Measurements from ENCODE around the gene PIP5KL1.

The PIP5KL1 gene

GRCh38 chr9:127930231-127931091 lies at the start of gene PIP5KL1:
TSS of gene PIP5KL1 (minus strand) at chr9:127930777. CDS start at chr9:127930752, 25 bp downstream.
- DNase-seq, result peak; percentile 69

GRCh38 chr9:127980060-127980705 lies 49.6 kb upstream of the PIP5KL1 start:
- no peak for DNase-seq

GRCh38 chr9:127979333-127980059 lies 48.9 kb upstream of the PIP5KL1 start:
- DNase-seq, result no peak

- DNase-seq, result no peak
Observed at GRCh38 chr9:127979015-127979332, 48.4 kb upstream of the PIP5KL1 start.

- no peak for DNase-seq
Observed at GRCh38 chr9:127977884-127978647, 47.5 kb upstream of the PIP5KL1 start.

GRCh38 chr9:127977009-127977883 lies 46.7 kb upstream of the PIP5KL1 start:
- DNase-seq, result no peak

- no peak for DNase-seq
Observed at GRCh38 chr9:127976498-127976897, 45.9 kb upstream of the PIP5KL1 start.

GRCh38 chr9:127975376-127976315 lies 45.1 kb upstream of the PIP5KL1 start:
- no peak for DNase-seq

- no peak for DNase-seq
Observed at GRCh38 chr9:127974769-127975261, 44.2 kb upstream of the PIP5KL1 start.

GRCh38 chr9:127974001-127974768 lies 43.6 kb upstream of the PIP5KL1 start:
- no peak for DNase-seq

- no peak for DNase-seq
Observed at GRCh38 chr9:127973169-127974000, 42.8 kb upstream of the PIP5KL1 start.

GRCh38 chr9:127972236-127972871 lies 41.8 kb upstream of the PIP5KL1 start:
- DNase-seq, result no peak

GRCh38 chr9:127971357-127972235 lies 41.0 kb upstream of the PIP5KL1 start:
- DNase-seq, result no peak

- DNase-seq, result peak; percentile 59 to 60
Observed at GRCh38 chr9:127970401-127971313, 40.1 kb upstream of the PIP5KL1 start.

GRCh38 chr9:127968700-127969383 lies 38.3 kb upstream of the PIP5KL1 start:
- DNase-seq, result no peak
